ENCODE results near the gene PRKAB1. TPM values are rescaled to one million over a fixed set of nuclear protein-coding genes. Genes with fewer than 3 reads are reported as not detected.
A peak's percentile ranks its signal among the peaks of the same experiment; 100 is the strongest.

PRKAB1 gene
- total RNA-seq, 4 donors from 2014 or later, result 23.3 to 137 (median 37.2) TPM

DNA sequence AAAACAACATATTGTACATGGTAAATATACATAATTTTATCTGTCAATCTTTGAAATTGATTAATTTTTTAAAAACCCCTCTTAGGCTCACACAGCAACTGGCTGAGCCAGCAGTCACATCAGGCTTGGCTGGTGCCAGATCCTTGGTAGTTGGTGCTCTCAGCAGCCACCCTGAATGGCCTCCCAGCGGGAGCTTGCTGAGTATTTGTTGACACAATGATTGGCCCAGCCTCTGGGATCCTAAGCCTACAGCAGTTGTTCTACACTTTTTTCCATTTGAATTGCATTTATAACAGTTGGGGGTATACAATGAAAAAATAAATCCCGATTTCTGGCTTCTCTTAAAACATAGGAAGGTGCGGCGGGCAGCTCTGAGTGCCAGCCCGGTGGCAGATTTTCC is 11.1 kb downstream of the PRKAB1 start:
- H3K36me3 ChIP-seq, result peaks cover 7 to 85% of the 10 kb centered on the region in 2 donors
- 84 to 96% methylated on average over 5 of the region's 5 CpGs for WGBS, 2 donors (ENCODE audit: low coverage in 1 of 2)
- H3K9me3 ChIP-seq, result no peaks in the 10 kb centered on the region
- peaks cover 0 to 4% (median 0%) of the 10 kb centered on the region in 3 donors for H3K4me1 ChIP-seq
- H3K27me3 ChIP-seq, result no peaks in the 10 kb centered on the region
- no peak overlapping the region for H3K4me3 ChIP-seq
- H3K27ac ChIP-seq, result no peak overlapping the region
- no peak for ATAC-seq
- no peak for TF ChIP-seq POLR2A (IDR thresholded peaks at IDR 0.05)
- no peak for TF ChIP-seq EP300 (IDR thresholded peaks at IDR 0.05)
- TF ChIP-seq, protein P1, sequence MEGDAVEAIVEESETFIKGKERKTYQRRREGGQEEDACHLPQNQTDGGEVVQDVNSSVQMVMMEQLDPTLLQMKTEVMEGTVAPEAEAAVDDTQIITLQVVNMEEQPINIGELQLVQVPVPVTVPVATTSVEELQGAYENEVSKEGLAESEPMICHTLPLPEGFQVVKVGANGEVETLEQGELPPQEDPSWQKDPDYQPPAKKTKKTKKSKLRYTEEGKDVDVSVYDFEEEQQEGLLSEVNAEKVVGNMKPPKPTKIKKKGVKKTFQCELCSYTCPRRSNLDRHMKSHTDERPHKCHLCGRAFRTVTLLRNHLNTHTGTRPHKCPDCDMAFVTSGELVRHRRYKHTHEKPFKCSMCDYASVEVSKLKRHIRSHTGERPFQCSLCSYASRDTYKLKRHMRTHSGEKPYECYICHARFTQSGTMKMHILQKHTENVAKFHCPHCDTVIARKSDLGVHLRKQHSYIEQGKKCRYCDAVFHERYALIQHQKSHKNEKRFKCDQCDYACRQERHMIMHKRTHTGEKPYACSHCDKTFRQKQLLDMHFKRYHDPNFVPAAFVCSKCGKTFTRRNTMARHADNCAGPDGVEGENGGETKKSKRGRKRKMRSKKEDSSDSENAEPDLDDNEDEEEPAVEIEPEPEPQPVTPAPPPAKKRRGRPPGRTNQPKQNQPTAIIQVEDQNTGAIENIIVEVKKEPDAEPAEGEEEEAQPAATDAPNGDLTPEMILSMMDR (IDR thresholded peaks at IDR 0.05), result no peak
- TF ChIP-seq POLR2AphosphoS5 (IDR thresholded peaks at IDR 0.05), result no peak

DNA sequence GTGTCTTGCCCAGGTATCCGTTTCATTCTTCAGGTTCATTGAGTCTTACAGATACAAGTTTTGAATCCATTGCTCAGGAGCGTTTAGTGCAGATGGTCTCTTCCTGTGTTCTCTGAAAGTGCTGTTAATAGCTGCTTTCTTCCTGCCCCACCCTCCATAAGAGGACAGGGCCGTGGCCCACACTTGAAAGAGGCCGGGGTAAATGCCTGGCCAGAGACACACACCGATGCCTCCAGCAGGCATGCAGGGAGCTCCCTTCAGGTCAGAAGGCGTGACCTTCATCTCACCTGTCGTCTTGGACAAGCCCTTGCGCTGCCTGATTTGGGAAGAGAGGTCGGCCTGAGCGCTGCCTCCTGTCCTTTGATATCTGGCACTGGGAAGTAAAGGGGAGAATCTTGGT is 11.6 kb downstream of the PRKAB1 start:
- TF ChIP-seq POLR2AphosphoS5 (IDR thresholded peaks at IDR 0.05) (no peak), POLR2A (IDR thresholded peaks at IDR 0.05) (no peak), EP300 (IDR thresholded peaks at IDR 0.05) (no peak)
- TF ChIP-seq, protein P1 (IDR thresholded peaks at IDR 0.05), result no peak
- ATAC-seq, result no peak
- no peak overlapping the region for H3K27ac ChIP-seq
- H3K4me3 ChIP-seq, result no peak overlapping the region
- H3K27me3 ChIP-seq, result no peaks in the 10 kb centered on the region
- peaks cover 0 to under 1% (median 0%) of the 10 kb centered on the region in 3 donors for H3K4me1 ChIP-seq
- H3K9me3 ChIP-seq, result no peaks in the 10 kb centered on the region
- WGBS, 2 donors (ENCODE audit: low coverage in 1 of 2), result 87 to 94% methylated on average over 2 to 5 of the region's 10 CpGs
- peaks cover 7 to 81% of the 10 kb centered on the region in 2 donors for H3K36me3 ChIP-seq

DNA sequence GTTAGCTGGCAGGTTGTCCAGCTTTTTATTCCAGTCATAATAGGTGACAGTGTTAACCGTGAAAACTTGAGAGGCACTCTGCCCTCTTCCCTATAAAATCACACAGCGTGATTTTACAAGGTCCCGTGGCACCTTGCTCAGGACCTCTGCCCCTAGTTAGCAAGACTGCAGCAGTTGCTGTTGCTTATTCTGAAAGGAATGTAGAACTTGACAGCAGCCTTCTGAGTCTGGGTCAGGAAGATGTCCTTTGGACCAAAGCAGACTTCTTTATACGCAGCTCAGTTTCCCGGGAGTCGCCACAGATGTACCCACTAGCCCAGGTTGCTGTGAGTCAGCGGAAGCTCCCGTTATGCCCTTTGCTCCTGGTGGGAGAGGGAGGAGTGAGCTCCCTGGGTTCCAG is 13.2 kb downstream of the PRKAB1 start:
- H3K4me3 ChIP-seq, result no peak overlapping the region
- ATAC-seq, result no peak
- no peaks in the 10 kb centered on the region for H3K27me3 ChIP-seq
- no peak overlapping the region for H3K27ac ChIP-seq
- H3K36me3 ChIP-seq, result peaks cover 7 to 65% of the 10 kb centered on the region in 2 donors
- H3K4me1 ChIP-seq, result no peaks in the 10 kb centered on the region
- H3K9me3 ChIP-seq, result no peaks in the 10 kb centered on the region
- 96 to 100% methylated on average over 4 to 7 of the region's 8 CpGs for WGBS, 2 donors (ENCODE audit: low coverage in 1 of 2)
- TF ChIP-seq, protein P1 (IDR thresholded peaks at IDR 0.05), result no peak
- TF ChIP-seq EP300 (IDR thresholded peaks at IDR 0.05), result no peak
- no peak for TF ChIP-seq POLR2AphosphoS5 (IDR thresholded peaks at IDR 0.05)
- no peak for TF ChIP-seq POLR2A (IDR thresholded peaks at IDR 0.05)

DNA sequence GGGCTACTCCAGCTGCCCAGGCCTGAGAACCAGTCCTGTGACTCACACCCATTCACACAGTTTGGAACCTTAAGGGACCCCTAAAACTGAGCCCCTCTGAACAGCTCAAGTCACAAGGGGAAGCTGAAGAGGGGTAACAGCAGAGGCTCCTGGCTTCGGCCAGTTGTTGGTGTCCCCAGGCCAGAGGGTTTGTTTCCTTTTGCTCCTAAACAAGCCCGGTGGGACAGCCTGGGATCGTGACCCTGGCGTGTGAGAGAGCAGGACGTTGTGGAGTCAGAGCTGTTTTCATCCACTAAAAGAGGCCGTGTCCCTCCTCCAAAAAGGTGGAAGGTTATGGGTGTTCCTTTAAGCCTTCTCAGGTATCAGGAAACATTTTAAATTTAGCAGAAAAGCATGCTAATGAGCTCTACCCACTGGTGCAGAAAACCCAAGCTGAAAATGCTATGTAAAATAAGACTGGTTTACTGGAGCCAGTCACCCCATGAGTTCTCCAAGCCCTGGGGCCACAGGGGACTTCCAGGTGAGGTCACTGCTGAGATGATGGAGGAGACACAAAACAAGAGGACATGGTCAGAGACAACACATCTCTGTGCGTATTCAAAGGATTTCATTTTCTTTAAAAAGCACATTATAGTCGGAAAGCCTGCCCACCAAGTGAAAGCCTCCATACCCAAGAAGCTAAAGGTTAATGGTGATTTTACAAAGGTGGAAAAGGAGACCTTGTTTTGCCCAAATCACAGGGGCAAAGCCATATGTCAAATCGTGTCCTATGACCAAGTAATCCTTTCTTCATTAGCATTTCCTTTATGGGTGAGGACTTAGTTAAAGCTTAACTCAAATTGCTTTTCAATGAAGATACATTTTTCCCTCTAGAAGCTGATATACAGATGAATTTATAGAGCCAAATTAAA is 14.1 kb downstream of the PRKAB1 start:
- Histone ChIP-seq H3K27ac (peak overlapping the region in 1 of 4 donors; percentile 5), H3K27me3 (no peaks in the 10 kb centered on the region), H3K9me3 (no peaks in the 10 kb centered on the region), H3K4me1 (no peaks in the 10 kb centered on the region), H3K4me3 (no peak overlapping the region), H3K36me3 (peaks cover 7 to 56% of the 10 kb centered on the region in 2 donors)
- 86 to 95% methylated on average over 2 to 8 of the region's 9 CpGs for WGBS, 2 donors (ENCODE audit: low coverage in 1 of 2)
- ATAC-seq, result no peak
- TF ChIP-seq POLR2A (IDR thresholded peaks at IDR 0.05) (no peak), POLR2AphosphoS5 (IDR thresholded peaks at IDR 0.05) (no peak), EP300 (IDR thresholded peaks at IDR 0.05) (no peak)
- TF ChIP-seq, protein P1 (IDR thresholded peaks at IDR 0.05), result no peak

Data from gastroesophageal sphincter (tissue), 4 donors.